Uterus (tissue), 2 donors: ENCODE results near the gene YIPF5.

Experiments used
- POLR2A ChIP-seq, 2 donors: fragments of 450-650 bp; IDR thresholded peaks; one replicate each; pipeline ENCODE4 v1.6.1; 2016; ENCODE audit warnings: antibody characterized with exemption in 2 of 2, mild to moderate bottlenecking in 1 of 2, moderate library complexity in 1 of 2
- TF ChIP-seq, protein P1 (sequence below), 4 experiments: fragments of 200-600 bp in 2 of 4; fragments of 450-650 bp in 2 of 4; sonication (generic) in 2 of 4; IDR thresholded peaks; one replicate each; pipeline ENCODE4 v1.5.1; 2016 to 2019; ENCODE audit warnings: antibody characterized with exemption in 4 of 4, mild to moderate bottlenecking in 2 of 4, moderate library complexity in 1 of 4

DNA sequence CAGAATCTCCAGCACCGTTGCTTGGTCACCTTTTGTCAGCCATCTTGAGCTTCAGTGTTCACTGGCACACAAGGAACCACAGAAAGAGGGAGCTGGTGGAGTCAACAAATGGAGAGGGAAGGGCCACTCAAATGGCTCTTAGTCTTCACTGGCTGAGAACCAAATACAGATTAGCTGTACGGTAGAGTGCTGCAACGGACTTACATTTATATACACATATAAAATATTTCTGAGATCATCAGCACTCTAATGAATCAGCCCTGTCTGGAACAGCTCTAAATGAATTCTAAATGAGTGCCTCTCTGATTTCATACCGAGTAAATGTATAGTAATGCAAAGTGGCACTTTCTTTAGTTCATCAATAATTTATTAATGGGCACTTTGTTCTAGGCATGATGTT is 25.0 kb upstream of the YIPF5 start:
- no peak for TF ChIP-seq POLR2A (IDR thresholded peaks at IDR 0.05)
- TF ChIP-seq, protein P1, sequence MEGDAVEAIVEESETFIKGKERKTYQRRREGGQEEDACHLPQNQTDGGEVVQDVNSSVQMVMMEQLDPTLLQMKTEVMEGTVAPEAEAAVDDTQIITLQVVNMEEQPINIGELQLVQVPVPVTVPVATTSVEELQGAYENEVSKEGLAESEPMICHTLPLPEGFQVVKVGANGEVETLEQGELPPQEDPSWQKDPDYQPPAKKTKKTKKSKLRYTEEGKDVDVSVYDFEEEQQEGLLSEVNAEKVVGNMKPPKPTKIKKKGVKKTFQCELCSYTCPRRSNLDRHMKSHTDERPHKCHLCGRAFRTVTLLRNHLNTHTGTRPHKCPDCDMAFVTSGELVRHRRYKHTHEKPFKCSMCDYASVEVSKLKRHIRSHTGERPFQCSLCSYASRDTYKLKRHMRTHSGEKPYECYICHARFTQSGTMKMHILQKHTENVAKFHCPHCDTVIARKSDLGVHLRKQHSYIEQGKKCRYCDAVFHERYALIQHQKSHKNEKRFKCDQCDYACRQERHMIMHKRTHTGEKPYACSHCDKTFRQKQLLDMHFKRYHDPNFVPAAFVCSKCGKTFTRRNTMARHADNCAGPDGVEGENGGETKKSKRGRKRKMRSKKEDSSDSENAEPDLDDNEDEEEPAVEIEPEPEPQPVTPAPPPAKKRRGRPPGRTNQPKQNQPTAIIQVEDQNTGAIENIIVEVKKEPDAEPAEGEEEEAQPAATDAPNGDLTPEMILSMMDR (IDR thresholded peaks at IDR 0.05) = no peak
